ENCODE data around the gene NOVA1.

NOVA1 gene

GRCh38 chr14:26598081-26598671 is 343 bp upstream of the NOVA1 start:
- peak; percentile 98 for DNase-seq (ENCODE audit: low read depth)
- peak overlapping the region; percentile 77 for H3K4me3 ChIP-seq (replicated peaks; ENCODE audit: low read depth, low read length)
- no peak for TF ChIP-seq CTCF (IDR thresholded peaks at IDR 0.05; ENCODE audit: low read length, missing control alignments)

- peak overlapping the region; percentile 77 for H3K4me3 ChIP-seq (replicated peaks; ENCODE audit: low read depth, low read length)
- DNase-seq (ENCODE audit: low read depth) = peak; percentile 39
- no peak for TF ChIP-seq CTCF (IDR thresholded peaks at IDR 0.05; ENCODE audit: low read length, missing control alignments)
These were observed 703 bp downstream of the NOVA1 start for GRCh38 chr14:26597071-26597588.

- TF ChIP-seq CTCF (IDR thresholded peaks at IDR 0.05; ENCODE audit: low read length, missing control alignments) = no peak
- peak; percentile 40 for DNase-seq (ENCODE audit: low read depth)
- H3K4me3 ChIP-seq (replicated peaks; ENCODE audit: low read depth, low read length) = peak overlapping the region; percentile 77
These were observed 1.2 kb downstream of the NOVA1 start for GRCh38 chr14:26596543-26597061.

GRCh38 chr14:26595926-26596542 is 1.8 kb downstream of the NOVA1 start:
- DNase-seq (ENCODE audit: low read depth) = peak; percentile 39
- peak overlapping the region; percentile 77 for H3K4me3 ChIP-seq (replicated peaks; ENCODE audit: low read depth, low read length)
- no peak for TF ChIP-seq CTCF (IDR thresholded peaks at IDR 0.05; ENCODE audit: low read length, missing control alignments)

GRCh38 chr14:26594756-26595545 is 2.9 kb downstream of the NOVA1 start:
- no peak for DNase-seq (ENCODE audit: low read depth)
- H3K4me3 ChIP-seq (replicated peaks; ENCODE audit: low read depth, low read length) = peak overlapping the region; percentile 77
- no peak for TF ChIP-seq CTCF (IDR thresholded peaks at IDR 0.05; ENCODE audit: low read length, missing control alignments)

- H3K4me3 ChIP-seq (replicated peaks; ENCODE audit: low read depth, low read length) = peak overlapping the region; percentile 77
- TF ChIP-seq CTCF (IDR thresholded peaks at IDR 0.05; ENCODE audit: low read length, missing control alignments) = no peak
- no peak for DNase-seq (ENCODE audit: low read depth)
These were observed 3.7 kb downstream of the NOVA1 start for GRCh38 chr14:26594148-26594547.
